SK-N-SH (cell line): ENCODE data around the gene MYO18B.

Experiments used
- CTCF ChIP-seq: fragments of 200-600 bp; sonication (generic); IDR thresholded peaks from 2 replicates; pipeline ENCODE4 v1.6.1; 2017; ENCODE audit warnings: antibody characterized with exemption, mild to moderate bottlenecking, moderate library complexity
- EP300 ChIP-seq, 2 experiments: IDR thresholded peaks; 2 replicates each; pipeline versions ENCODE4 v1.4.0 to v1.6.1; 2012; ENCODE audit warnings: borderline replicate concordance in 1 of 2, low read depth in 1 of 2, low read length in 1 of 2
- FOSL2 ChIP-seq: IDR thresholded peaks from 2 replicates; pipeline ENCODE4 v1.4.0; 2012; ENCODE audit warnings: low read depth, mild to moderate bottlenecking, moderate library complexity, borderline replicate concordance
- MAX ChIP-seq: IDR thresholded peaks from 2 replicates; pipeline ENCODE4 v1.4.0; 2012; ENCODE audit warnings: low read depth
- MXI1 ChIP-seq: IDR thresholded peaks from 2 replicates; pipeline ENCODE4 v1.6.1; 2012; ENCODE audit warnings: mild to moderate bottlenecking, low read depth, low read length, improper control_type of control experiment
- POLR2AphosphoS5 ChIP-seq: IDR thresholded peaks from 2 replicates; pipeline ENCODE4 v1.6.1; 2012; ENCODE audit warnings: low read depth, low read length
- RAD21 ChIP-seq: IDR thresholded peaks from 2 replicates; pipeline ENCODE4 v1.6.1; 2012; ENCODE audit warnings: mild to moderate bottlenecking, low read length
- RCOR1 ChIP-seq: fragments of 150-350 bp; IDR thresholded peaks from 2 replicates; pipeline ENCODE4 v1.6.1; 2017; ENCODE audit warnings: antibody characterized with exemption, low read length
- REST ChIP-seq: IDR thresholded peaks from 2 replicates; pipeline ENCODE4 v1.6.1; 2012; ENCODE audit warnings: mild to moderate bottlenecking, low read depth, low read length, moderate library complexity
- RFX5 ChIP-seq: IDR thresholded peaks from 2 replicates; pipeline ENCODE4 v1.6.1; 2012; ENCODE audit warnings: mild to moderate bottlenecking, improper control_type of control experiment, low read length
- SMC3 ChIP-seq: IDR thresholded peaks from 2 replicates; pipeline ENCODE4 v1.6.1; 2012; ENCODE audit warnings: low read depth, low read length, improper control_type of control experiment
- USF2 ChIP-seq: fragments of 150-350 bp; IDR thresholded peaks from 2 replicates; pipeline ENCODE4 v1.6.1; 2017; ENCODE audit warnings: antibody characterized with exemption, low read length, low read depth, borderline replicate concordance

GRCh38 chr22:25775531-25775930, 33.5 kb downstream of the MYO18B start:
- TF ChIP-seq USF2 = no peak
- TF ChIP-seq EP300 (IDR thresholded peaks at IDR 0.05; ENCODE audit: borderline replicate concordance in 1 of 2, low read depth in 1 of 2, low read length in 1 of 2) = no peak
- no peak for TF ChIP-seq FOSL2
- no peak for TF ChIP-seq MXI1
- TF ChIP-seq CTCF = no peak
- TF ChIP-seq POLR2AphosphoS5 = no peak
- no peak for TF ChIP-seq MAX
- no peak for TF ChIP-seq RFX5
- no peak for TF ChIP-seq RAD21
- TF ChIP-seq SMC3 = no peak
- TF ChIP-seq RCOR1 = no peak
- no peak for TF ChIP-seq REST
